Keratinocyte (primary cell): ENCODE results near the gene GPT2.

ENCODE experiments used
- EZH2 ChIP-seq: IDR thresholded peaks from one replicate; pipeline ENCODE4 v1.6.1; 2012; ENCODE audit warnings: inconsistent platforms, mild to moderate bottlenecking, low read length, moderate library complexity
- TF ChIP-seq, protein P1 (sequence below), 3 experiments: IDR thresholded peaks in 1 of 3; conservative IDR thresholded peaks in 1 of 3; optimal IDR thresholded peaks in 1 of 3; 2 replicates in 2 of 3; 3 replicates in 1 of 3; pipeline versions ENCODE3 to v1.5.1; 2011; ENCODE audit warnings: low read length in 3 of 3, mild to moderate bottlenecking in 3 of 3, moderate library complexity in 2 of 3, control low read depth in 1 of 3, inconsistent platforms in 1 of 3; ENCODE audit not compliant: insufficient read depth in 2 of 3; ENCODE audit errors: extremely low read depth in 1 of 3

DNA sequence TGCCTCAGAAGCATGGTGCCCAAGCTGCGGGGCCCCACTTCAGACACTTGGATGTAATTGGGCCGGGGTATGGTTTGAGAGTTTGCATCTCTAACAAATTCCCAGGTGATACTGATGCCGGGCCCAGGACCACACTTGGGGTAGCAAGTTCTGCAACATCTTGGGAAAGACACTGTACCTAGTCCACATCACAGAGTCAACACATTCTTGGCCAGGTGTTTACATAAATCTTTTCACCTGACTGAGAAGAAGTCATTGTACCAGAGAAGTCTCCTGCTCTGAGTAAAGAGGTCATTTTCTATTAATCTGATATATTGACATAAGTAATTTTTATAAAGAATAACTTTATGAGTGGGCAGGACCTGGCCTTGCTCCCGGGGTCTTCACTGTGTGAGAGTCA is 27.5 kb downstream of the GPT2 start:
- TF ChIP-seq, protein P1, sequence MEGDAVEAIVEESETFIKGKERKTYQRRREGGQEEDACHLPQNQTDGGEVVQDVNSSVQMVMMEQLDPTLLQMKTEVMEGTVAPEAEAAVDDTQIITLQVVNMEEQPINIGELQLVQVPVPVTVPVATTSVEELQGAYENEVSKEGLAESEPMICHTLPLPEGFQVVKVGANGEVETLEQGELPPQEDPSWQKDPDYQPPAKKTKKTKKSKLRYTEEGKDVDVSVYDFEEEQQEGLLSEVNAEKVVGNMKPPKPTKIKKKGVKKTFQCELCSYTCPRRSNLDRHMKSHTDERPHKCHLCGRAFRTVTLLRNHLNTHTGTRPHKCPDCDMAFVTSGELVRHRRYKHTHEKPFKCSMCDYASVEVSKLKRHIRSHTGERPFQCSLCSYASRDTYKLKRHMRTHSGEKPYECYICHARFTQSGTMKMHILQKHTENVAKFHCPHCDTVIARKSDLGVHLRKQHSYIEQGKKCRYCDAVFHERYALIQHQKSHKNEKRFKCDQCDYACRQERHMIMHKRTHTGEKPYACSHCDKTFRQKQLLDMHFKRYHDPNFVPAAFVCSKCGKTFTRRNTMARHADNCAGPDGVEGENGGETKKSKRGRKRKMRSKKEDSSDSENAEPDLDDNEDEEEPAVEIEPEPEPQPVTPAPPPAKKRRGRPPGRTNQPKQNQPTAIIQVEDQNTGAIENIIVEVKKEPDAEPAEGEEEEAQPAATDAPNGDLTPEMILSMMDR (optimal IDR thresholded peaks at IDR 0.05 in 1 of 3, IDR thresholded peaks at IDR 0.05 in 1 of 3, conservative IDR thresholded peaks at IDR 0.05 in 1 of 3; ENCODE audit: extremely low read depth in 1 of 3, insufficient read depth in 2 of 3, low read length in 3 of 3) = no peak
- no peak for TF ChIP-seq EZH2
